HL-60 (cell line): ENCODE measurements around the gene IP6K2. TPM values are rescaled to one million over a fixed set of nuclear protein-coding genes. Genes with fewer than 3 reads are reported as not detected.

Experiments
- microRNA-seq: library from miRNA; unstranded; fragments of <30 nt; microRNA quantifications from one replicate; pipeline ENCODE4, GENCODE V29; 2018

Gene IP6K2

Small RNA genes within 50 kb of the gene (microRNA-seq; reads per million reads assigned to microRNA genes)
- not detected for gene MIR4793
